OCI-LY3 (cell line): ENCODE data around the gene PIK3C2B.

Source experiments
- EZH2phosphoT487 ChIP-seq: fragments of 200-600 bp; shearing (Covaris generic); IDR thresholded peaks from 2 replicates; pipeline ENCODE4 v1.6.1; 2018; ENCODE audit warnings: antibody characterized with exemption, mixed run types, low read depth
- TF ChIP-seq, protein P1 (sequence below): fragments of 200-600, 300-600 bp; sonication (generic); IDR thresholded peaks from 2 replicates; pipeline ENCODE4 v1.5.1; 2014; ENCODE audit warnings: antibody characterized with exemption, low read length, low read depth

DNA sequence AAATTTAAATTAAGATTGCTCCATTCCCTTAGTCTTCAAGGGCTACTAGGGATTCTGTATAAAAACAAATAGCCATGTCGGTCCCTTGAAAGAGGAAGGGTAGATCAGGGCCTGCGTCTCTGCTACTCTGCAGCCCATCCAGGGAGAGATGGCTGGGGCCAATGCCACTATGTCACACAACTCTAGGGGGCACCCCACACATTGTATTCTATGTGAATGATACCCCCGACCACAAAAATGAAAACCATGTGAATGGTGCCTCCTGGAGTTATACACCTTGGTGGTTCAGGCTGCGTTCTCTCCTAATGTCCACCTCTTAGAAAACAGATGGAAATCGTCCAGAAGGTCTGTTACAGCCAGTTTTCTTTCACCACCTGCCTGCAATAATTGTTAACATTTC, 18.0 kb downstream of the PIK3C2B start:
- TF ChIP-seq, protein P1, sequence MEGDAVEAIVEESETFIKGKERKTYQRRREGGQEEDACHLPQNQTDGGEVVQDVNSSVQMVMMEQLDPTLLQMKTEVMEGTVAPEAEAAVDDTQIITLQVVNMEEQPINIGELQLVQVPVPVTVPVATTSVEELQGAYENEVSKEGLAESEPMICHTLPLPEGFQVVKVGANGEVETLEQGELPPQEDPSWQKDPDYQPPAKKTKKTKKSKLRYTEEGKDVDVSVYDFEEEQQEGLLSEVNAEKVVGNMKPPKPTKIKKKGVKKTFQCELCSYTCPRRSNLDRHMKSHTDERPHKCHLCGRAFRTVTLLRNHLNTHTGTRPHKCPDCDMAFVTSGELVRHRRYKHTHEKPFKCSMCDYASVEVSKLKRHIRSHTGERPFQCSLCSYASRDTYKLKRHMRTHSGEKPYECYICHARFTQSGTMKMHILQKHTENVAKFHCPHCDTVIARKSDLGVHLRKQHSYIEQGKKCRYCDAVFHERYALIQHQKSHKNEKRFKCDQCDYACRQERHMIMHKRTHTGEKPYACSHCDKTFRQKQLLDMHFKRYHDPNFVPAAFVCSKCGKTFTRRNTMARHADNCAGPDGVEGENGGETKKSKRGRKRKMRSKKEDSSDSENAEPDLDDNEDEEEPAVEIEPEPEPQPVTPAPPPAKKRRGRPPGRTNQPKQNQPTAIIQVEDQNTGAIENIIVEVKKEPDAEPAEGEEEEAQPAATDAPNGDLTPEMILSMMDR: peak; percentile 25
- no peak for TF ChIP-seq EZH2phosphoT487
